Fibroblast of mammary gland (primary cell): ENCODE results near the gene TSPAN8.

Experiments used
- DNase-seq: peaks from one replicate; pipeline ENCODE4 v3.0.0-alpha.2; 2010; ENCODE audit warnings: low read depth
- H3K4me3 ChIP-seq: 2 replicates; pipeline ENCODE4 v1.5.1; 2011; ENCODE audit warnings: low read depth, mild to moderate bottlenecking, low read length, moderate library complexity; ENCODE audit not compliant: control insufficient read depth
- TF ChIP-seq, protein P1 (sequence below): conservative IDR thresholded peaks from 2 replicates; pipeline ENCODE4 v1.5.1; 2011; ENCODE audit warnings: low read depth, low read length, inconsistent platforms; ENCODE audit not compliant: control insufficient read depth, insufficient read depth

TSPAN8 gene

DNA sequence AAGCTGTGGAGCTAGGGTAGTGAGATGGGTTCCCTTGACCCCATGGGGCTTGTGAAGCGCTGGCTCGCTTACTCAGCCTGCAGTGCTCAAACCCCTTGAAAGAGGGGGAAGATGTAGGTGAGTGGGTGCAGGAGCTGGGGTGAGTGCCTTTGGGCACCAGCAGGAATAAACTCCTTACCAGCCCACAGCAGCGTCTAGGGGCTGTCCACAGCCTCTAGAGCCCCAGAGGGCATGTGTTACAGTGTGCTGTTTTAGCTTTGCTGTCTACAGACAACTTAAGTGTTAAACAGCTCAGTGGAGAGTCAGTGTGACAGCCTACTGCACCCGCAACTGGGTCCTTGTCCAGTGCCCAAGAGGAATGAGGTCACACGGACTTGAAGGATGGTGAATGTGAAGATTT is 48.0 kb downstream of the TSPAN8 start:
- TF ChIP-seq, protein P1, sequence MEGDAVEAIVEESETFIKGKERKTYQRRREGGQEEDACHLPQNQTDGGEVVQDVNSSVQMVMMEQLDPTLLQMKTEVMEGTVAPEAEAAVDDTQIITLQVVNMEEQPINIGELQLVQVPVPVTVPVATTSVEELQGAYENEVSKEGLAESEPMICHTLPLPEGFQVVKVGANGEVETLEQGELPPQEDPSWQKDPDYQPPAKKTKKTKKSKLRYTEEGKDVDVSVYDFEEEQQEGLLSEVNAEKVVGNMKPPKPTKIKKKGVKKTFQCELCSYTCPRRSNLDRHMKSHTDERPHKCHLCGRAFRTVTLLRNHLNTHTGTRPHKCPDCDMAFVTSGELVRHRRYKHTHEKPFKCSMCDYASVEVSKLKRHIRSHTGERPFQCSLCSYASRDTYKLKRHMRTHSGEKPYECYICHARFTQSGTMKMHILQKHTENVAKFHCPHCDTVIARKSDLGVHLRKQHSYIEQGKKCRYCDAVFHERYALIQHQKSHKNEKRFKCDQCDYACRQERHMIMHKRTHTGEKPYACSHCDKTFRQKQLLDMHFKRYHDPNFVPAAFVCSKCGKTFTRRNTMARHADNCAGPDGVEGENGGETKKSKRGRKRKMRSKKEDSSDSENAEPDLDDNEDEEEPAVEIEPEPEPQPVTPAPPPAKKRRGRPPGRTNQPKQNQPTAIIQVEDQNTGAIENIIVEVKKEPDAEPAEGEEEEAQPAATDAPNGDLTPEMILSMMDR: no peak
- no peak overlapping the region for H3K4me3 ChIP-seq

DNA sequence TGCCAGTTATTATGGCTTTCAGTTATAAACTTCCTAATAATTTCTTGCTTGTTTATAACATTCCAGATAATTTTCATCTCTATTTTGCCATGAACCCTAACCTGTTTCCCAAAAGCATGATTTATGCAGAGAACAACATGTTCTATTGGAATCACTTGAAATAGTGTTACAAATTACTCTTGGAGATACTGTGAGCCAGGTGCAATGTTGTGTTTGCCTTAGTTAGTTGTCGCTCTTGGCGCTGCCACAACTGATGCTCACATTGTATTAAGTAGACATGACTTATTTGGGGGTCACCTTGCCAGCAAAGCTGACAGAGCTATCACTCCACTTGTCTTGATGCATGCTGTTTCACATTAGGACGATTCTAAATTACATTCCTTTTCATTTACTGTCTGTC is 49.4 kb downstream of the TSPAN8 start:
- TF ChIP-seq, protein P1: no peak
- peak; percentile 6 for DNase-seq

More for the DNA sequence above, 48.0 kb downstream of the TSPAN8 start:
- no peak for DNase-seq

DNA sequence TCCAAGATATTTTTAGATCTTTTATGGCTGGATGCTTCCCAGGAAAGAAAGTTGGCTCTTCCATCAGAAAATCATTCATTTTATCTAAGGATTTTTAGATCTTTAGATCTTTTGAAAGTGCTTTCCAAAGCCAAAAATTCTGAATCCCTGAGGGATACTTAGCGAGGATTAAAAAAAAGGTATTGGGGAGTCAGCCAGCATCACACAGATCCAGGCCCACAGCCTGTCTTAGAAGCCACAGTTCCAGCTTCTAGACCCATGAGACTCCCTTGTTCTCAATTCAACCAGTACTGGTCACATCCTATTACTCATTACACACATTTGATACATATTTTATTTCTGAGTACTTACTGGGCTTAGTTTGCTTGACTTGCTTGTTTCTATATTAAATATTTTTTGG is 49.9 kb downstream of the TSPAN8 start:
- H3K4me3 ChIP-seq: no peak overlapping the region
- DNase-seq: peak; percentile 74
- TF ChIP-seq, protein P1: no peak

More for the DNA sequence above, 49.4 kb downstream of the TSPAN8 start:
- no peak overlapping the region for H3K4me3 ChIP-seq

DNA sequence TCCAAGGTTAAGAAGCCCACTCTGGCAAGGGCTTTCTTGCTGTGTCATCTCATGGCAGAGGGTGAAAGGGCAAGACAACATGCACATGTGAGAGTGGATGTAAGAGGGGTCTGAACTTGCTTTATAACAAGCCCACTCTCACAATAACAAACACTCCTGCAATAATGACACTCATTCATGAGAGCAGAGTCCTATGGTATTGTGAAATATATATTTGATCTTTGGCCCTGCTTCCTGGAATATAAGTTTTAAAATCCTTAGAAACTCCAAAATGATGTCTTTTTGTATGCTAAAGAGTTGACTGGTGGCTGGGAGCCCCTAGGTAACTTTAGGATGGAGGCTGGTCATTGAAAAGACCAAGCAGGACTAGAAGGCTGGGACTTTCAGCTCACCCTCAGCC is 51.8 kb downstream of the TSPAN8 start:
- no peak overlapping the region for H3K4me3 ChIP-seq
- TF ChIP-seq, protein P1: no peak
- DNase-seq: no peak

DNA sequence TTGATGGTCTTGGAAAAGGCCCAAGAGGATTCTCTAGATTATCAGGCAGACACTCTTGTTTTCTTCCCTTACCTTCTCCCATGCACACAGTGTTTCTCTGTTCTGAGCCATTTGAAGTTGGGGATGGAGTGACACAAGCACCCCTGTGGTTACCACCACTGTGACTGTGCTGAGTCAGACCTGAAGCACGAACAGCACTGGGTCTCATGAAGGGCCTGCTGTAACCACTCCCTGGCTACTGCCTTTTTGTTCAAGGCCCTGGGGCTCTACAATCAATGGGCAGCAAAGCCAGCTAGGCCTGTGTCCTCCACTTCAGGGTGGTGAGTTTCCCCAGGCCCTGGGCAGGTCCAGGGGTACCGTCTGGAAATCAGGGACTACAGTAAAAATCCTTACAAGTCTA is 65.5 kb downstream of the TSPAN8 start:
- TF ChIP-seq, protein P1: no peak
- no peak overlapping the region for H3K4me3 ChIP-seq
- peak; percentile 32 for DNase-seq

DNA sequence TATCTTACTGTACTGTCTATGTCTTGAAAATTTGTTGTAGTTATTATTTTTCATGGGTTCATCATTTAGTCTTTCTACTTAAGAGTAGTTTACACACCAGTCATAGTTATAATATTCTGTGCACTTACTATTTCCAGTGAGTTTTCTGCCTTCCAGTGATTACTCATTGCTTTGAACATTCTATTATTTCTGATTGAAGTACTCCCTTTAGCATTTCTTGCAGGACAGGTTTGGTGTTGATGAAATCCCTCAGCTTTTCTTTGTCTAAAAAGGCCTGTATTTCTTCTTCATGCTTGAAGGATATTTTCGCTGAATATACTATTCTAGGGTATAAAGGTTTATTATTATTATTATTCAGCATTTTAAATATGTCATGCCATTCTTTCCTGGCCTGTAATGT is 66.8 kb downstream of the TSPAN8 start:
- no peak for DNase-seq
- no peak overlapping the region for H3K4me3 ChIP-seq
- TF ChIP-seq, protein P1: no peak

DNA sequence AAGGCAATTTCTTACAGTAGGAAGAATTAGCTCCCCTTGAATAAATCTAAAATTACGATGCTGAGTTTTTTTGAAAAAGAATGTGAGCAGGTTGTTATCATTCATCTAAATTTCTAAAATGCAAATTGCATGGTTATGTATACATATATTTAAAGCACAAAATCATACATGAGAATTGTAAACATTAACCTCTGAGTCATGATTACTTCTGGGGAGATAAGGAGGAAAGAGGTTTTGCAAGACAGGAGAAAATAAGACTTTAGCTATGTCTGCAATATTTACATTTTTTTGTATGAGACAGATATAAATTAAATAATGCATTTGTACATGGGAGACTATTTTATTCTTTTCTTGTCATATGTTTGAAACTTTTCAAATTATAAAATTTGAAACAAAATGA is 72.2 kb downstream of the TSPAN8 start:
- DNase-seq: no peak
- H3K4me3 ChIP-seq: no peak overlapping the region
- TF ChIP-seq, protein P1: no peak
